ENCODE results near the gene USP7.

Gene USP7

GRCh38 chr16:8850279-8850885 is 113.3 kb downstream of the USP7 start:
- Histone ChIP-seq H3K4me3 (replicated peaks; ENCODE audit: low read depth, low read length) (no peak overlapping the region), H3K27me3 (replicated peaks; ENCODE audit: control insufficient read depth, insufficient read depth, low read length) (no peaks in the 10 kb centered on the region), H3K36me3 (ENCODE audit: control insufficient read depth, insufficient read depth, low read length) (peaks cover 50% of the 10 kb centered on the region)
- DNase-seq (ENCODE audit: extremely low read depth, insufficient read length): no peak
- no peak for TF ChIP-seq CTCF (IDR thresholded peaks at IDR 0.05; ENCODE audit: insufficient read depth, low read length, poor library complexity, severe bottlenecking)

- Histone ChIP-seq H3K36me3 (ENCODE audit: control insufficient read depth, insufficient read depth, low read length) (peaks cover 44% of the 10 kb centered on the region), H3K4me3 (replicated peaks; ENCODE audit: low read depth, low read length) (no peak overlapping the region), H3K27me3 (replicated peaks; ENCODE audit: control insufficient read depth, insufficient read depth, low read length) (no peaks in the 10 kb centered on the region)
- no peak for DNase-seq (ENCODE audit: extremely low read depth, insufficient read length)
- TF ChIP-seq CTCF (IDR thresholded peaks at IDR 0.05; ENCODE audit: insufficient read depth, low read length, poor library complexity, severe bottlenecking): no peak
Observed at GRCh38 chr16:8849411-8850011, 114.2 kb downstream of the USP7 start.

- DNase-seq (ENCODE audit: extremely low read depth, insufficient read length): no peak
- Histone ChIP-seq H3K27me3 (replicated peaks; ENCODE audit: control insufficient read depth, insufficient read depth, low read length) (no peaks in the 10 kb centered on the region), H3K36me3 (ENCODE audit: control insufficient read depth, insufficient read depth, low read length) (peaks cover 44% of the 10 kb centered on the region), H3K4me3 (replicated peaks; ENCODE audit: low read depth, low read length) (no peak overlapping the region)
- TF ChIP-seq CTCF (IDR thresholded peaks at IDR 0.05; ENCODE audit: insufficient read depth, low read length, poor library complexity, severe bottlenecking): no peak
Observed at GRCh38 chr16:8848939-8849391, 114.7 kb downstream of the USP7 start.

- TF ChIP-seq CTCF (IDR thresholded peaks at IDR 0.05; ENCODE audit: insufficient read depth, low read length, poor library complexity, severe bottlenecking): no peak
- Histone ChIP-seq H3K36me3 (ENCODE audit: control insufficient read depth, insufficient read depth, low read length) (peaks cover 43% of the 10 kb centered on the region), H3K4me3 (replicated peaks; ENCODE audit: low read depth, low read length) (no peak overlapping the region), H3K27me3 (replicated peaks; ENCODE audit: control insufficient read depth, insufficient read depth, low read length) (no peaks in the 10 kb centered on the region)
- no peak for DNase-seq (ENCODE audit: extremely low read depth, insufficient read length)
Observed at GRCh38 chr16:8848231-8848938, 115.3 kb downstream of the USP7 start.

- TF ChIP-seq CTCF (IDR thresholded peaks at IDR 0.05; ENCODE audit: insufficient read depth, low read length, poor library complexity, severe bottlenecking): no peak
- H3K36me3 ChIP-seq (ENCODE audit: control insufficient read depth, insufficient read depth, low read length): peaks cover 36% of the 10 kb centered on the region
- no peak overlapping the region for H3K4me3 ChIP-seq (replicated peaks; ENCODE audit: low read depth, low read length)
- DNase-seq (ENCODE audit: extremely low read depth, insufficient read length): no peak
- no peaks in the 10 kb centered on the region for H3K27me3 ChIP-seq (replicated peaks; ENCODE audit: control insufficient read depth, insufficient read depth, low read length)
Observed at GRCh38 chr16:8847623-8848022, 116.1 kb downstream of the USP7 start.
